ENCODE results near the gene CMIP.
A peak's percentile ranks its signal among the peaks of the same experiment; 100 is the strongest.
"Not testable (repeated sequence)": the region's sequence is repeated elsewhere in the genome, so short reads cannot be mapped to it uniquely, and the experiment has no call there.

Gene CMIP

DNA sequence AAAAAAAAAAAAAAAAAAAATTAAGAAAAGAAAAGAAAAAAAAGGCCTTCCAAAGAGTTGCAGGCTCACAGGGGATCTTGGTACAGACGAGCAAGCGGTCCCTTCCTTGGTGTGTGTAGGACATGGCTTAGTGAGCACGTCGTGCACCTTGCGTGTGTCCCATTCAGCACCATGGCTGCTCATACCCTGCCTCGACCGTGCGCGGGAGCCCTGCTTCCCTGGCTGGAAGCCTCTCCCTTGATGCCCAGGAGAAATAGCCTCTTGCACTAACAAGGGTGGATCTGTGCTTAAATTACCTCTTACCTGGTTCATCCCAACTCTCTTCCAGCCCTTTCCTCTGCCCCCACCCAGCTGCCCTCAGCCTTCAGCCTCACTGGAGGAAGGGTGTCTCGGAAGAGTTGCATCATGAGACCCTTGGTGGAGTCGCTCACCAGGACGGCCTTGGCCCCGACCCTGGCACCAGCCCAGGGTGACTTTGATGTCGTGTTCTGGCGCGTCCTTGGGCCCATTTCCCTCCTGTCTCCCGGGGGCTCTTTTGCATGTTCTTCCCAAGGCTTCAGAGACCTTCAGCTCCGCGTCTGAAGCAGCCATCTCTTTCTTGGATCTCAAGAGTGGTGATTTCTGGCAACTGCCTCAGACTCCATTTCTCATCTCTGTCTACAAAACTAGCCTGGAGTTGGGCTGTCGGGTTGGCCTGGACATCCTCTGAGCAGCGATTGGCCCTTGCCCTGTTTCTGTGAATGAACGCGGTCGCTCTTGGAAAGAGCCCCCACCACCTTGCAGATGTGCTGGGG, 127.2 kb downstream of the CMIP start:
- no peak for DNase-seq

DNA sequence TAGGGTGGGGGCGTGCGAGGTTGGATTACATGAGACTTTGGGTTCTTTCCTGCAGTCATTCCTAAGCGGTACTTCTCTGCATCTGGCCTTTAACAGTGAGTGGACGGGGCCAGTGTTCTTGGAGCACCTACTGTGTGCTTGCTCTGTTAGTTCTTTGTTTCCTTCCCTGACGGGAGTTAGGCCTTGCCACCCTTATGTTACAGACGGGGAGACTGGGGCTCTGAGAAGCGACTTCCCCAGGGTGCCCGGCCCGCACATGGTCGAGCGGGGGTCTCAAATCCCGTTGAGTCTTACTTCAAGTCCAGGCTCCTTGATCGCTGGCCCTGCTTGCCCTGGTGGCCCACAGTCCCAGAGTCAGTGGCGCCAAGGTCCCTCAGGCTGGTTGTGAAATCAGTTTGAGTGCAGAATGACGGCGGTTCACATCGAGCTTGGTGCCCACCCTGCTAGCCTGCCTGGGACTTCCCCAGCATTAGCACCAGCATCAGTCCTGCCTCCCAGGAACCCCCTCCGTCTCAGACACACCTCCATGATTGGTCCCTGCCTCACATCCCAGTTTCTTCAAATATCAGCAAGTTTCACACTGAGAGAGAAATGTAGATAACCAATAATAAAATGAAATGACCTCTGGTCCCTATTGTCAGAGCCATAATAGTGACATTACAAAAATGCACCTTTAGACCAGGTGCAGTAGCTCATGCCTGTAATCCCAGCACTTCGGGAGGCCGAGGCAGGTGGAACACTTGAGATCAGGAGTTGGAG, 128.0 kb downstream of the CMIP start:
- DNase-seq: no peak

DNA sequence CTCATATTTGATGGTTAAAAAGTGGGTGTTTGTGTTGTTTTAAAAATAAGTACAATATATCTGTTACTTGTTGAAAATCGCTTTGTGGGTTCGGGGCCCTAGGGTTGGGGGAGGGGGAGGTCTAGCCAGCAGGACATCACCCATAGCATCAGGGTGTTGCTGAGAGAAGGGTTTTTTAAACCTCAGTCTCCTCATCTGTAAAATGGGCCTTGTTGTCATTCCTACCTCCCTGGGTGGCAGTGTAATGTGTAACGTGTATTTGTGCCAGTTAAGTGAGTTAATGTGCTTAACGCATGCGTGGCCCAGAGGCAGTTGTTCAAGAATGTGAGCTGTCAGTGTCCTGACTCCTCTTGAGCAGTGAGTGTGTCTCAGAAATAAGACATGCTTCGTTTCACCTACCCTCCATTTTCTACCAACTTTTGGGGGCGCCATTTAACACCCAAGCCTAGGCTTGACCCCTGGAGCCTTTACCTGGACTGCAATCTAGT, 129.0 kb downstream of the CMIP start:
- DNase-seq: no peak

DNA sequence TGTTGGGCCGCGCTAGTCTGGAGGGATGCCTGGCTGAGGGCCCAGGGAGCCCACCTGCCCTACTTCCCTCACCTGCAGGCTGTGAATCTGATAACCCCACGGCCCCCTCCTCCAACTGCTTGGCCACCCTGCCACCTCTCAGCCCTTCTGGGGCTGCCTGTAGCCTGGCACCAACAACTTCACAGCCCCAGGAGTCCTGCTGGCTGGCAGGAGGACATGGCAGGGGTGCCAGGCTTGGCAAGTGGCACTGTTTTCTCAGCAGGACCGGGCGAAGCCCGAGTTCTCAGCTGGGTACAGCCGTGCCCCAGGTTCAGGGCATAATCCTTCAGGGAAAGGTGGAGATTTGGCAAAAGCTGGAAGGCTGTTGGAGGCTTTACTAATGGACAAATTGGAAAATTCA, 129.6 kb downstream of the CMIP start:
- DNase-seq: no peak

DNA sequence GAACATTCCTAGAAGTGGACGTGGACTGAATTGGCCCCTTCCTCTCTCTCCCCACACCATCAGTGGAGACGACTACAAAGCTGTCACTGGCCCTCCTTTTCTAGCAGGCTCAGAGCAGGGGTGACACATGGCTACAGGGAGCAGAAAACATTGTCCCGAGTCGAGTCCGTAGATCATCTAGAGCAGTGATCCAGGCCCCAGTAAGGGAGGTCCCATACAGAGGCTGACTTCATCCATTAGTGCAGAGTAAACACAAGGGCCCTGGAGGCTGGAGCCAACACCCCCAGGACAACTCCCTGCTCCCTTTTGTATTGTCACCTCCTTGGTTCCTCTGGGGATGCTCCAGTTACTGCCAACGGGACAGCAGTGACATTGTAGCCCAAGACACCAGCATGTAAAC, 130.7 kb downstream of the CMIP start:
- DNase-seq: no peak

DNA sequence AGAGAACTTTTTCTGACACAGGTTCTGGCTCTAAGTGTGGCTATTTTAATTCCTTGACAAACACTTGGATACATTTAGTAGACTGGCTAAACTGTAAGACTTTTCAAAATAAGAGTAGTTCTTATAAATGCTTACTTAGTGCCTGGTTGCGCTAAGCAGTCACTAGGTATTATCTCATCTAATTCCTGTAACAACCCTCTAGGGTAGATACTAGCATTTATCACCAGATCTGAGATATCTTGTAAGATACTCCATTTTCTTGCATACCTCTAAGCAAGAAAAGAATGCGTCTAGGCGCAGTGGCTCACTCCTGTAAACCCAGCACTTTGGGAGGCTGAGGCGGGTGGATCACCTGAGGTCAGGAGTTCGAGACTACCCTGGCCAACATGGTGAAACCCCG, 131.2 kb downstream of the CMIP start:
- DNase-seq: no peak

DNA sequence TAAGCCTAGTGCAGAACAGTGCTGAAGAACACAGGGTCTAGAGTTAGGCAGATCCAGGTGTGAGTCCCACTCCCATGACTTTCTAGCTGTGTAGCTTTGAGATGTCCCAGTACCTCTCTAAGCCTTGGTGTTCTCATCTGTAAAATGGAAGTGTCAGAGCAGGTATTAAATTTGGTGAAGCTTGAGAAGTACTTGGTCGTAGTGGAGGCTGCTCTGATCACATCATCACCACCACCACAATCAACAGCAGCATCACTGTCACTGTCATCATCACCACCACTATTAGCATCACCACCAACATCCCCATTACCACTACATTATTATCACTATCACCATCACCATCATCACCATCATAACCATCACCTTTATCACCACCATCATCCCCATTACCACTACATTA, 132.1 kb downstream of the CMIP start:
- no peak for DNase-seq

DNA sequence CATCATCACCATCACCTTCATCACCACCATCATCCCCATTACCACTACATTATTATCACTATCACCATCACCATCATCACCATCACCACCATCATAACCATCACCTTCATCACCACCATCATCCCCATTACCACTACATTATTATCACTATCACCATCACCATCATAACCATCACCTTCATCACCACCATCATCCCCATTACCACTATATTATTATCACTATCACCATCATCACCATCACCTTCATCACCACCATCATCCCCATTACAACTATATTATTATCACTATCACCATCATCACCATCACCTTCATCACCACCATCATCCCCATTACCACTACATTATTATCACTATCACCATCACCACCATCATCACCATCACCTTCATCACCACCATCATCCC, 132.7 kb downstream of the CMIP start:
- DNase-seq: not testable (repeated sequence)

DNA sequence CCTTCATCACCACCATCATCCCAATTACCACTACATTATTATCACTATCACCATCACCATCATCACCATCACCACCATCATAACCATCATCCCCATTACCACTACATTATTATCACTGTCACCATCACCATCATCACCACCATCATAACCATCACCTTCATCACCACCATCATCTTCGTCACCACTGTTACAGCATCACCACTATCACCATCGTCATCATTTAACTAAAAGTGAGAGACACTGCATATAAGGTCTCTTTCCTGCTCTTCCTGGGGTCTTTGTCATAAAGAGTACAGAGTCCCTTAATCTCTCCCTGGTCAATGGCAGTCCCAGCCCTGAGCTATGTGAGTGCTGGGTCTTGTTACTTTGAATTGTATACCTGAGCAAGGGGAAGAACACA, 133.5 kb downstream of the CMIP start:
- no peak for DNase-seq

DNA sequence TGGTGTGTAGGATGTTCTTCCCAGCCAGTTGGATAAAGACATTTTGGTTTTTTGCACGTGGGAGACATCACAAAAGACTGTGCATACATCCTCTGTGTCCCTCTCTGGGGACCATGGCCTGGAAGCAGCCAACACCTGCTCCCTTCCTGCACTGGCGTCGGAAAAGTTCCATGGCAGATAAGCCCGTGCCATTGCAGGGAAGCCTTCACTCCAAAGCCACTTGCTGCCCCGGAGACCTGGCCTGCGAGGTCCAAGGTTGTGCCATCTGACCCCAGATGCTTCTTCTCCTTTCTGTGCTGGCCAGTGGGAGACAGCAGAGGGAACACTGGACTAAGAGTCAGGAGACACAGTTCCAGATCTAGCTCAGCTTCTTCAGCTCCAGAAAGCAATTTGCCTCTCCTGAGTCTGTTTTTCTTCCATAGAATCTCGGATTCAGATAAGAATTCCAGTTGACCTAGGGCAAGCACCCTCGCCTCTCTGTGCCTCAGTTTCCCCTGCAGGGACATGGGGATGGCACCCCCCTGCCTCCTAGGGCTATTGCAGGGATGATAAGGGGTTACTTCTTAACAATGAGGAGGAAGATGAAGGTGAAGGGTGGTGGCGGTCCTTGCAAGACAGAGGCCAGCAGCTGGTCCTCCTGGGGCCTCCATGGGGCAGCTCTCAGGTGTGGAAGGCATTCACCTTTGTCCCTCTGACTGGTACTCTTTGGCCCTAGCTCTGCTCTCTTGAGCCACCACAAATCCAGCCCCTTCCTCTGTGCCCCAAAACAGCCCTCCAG, 134.2 kb downstream of the CMIP start:
- no peak for DNase-seq

DNA sequence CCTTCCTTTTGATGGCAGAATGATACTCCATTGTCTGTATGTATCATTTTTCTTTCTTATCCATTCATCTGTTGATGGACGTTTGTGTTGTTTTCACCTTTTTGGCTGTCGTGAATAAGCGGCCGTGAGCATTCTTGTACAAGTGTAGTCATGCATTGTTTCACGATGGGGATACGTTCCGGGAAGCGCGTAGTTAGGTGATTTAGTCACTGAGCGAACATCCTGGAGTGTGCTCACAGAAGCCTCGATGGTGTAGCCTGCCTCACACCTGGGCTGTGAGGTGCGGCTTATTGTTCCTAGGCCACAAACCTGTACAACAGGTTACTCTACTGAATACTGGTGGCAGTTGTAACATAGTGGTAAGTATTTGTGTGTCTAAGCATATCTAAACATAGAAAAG, 136.5 kb downstream of the CMIP start:
- no peak for DNase-seq

DNA sequence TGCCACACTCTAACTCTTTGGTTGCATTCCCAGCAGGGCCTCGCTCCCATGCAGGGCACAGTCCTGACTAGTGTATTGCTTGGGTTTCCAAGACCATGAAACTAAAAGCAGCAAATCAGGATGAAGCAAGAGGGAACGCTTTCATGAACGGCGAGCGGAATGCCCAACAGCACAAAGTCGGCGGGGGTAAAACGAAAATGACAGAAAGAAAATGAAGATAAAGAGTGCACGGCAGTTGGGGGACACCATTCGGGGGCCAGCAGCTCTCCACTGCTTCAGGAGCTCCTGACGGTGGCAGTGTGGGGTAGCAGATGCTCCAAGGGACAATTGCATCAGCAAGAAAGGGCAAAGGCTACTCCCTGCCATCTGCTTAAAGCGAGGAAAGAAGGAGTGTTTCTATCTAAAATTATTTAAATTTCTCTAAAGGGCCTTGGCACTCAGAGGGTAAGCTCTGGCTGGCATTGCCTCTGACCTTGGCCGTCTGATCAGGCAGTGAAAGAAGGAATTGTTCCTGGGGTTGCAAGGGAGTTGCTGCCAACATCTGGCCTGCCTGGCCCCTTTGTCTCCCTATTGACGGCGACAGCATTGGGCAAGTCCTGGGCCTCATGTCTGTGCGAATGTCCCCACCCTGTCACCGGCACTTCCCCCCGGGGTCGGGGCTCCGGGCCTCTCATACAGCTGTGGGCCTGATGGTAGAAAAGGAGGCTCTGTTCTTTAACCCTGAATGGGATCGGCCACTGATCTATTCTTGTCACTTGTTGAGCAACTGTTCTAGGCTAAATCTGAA, 138.2 kb downstream of the CMIP start:
- no peak for DNase-seq

DNA sequence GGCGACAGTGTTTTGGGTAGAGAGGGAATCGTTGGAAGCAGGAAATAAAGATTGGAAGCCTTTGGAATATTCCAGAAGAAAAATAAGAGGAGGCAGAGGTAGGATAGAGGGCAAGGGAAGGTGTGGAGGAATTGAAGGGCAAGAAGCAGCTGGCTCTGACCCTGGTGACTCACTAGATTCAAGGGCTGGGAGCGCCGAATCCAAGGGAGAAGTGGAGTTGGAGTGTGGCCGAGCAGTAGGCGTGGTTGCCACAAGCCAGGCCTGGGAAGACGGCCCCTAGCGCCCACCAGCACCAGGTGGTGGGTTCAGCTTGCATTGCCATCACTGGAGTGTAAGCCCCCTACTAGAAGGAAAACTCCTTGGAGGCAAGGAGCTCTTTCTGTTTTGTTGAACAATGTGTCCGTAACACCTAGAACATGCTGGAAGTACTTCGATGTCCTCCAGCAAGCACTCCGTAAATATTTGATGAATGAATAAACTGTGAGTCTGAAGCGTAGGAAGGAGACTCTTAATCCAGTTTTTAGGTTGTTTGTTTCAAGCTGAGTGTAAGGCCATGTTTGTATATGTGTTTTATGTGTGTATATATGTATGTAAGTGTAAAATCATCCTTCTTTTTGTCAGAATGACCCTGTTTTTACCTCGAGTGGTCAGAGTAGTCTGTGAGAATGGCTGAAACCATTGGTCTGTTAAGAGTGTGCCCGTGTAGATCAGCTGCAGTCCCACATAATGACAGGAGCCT, 139.5 kb downstream of the CMIP start:
- DNase-seq: no peak

DNA sequence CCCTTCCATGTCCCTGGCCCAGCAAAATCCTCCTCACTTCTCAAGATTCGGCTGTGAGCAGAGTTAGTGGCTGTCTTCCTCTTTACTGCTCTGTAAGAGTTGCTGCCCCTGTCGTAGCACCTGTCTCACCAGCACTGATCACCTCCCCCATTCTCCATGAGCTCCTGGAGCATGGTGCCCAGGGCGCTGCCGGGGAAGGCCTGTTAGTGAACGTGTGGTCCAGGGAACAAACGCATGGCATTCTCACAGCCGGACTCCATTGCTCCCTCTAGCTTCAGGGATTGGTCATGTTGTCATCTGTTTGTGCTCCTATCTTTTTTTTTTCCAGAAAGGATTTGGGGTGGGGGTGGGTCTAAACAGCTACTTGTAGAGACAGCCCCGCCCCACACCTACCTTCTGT, 141.2 kb downstream of the CMIP start:
- peak; percentile 2 for DNase-seq

DNA sequence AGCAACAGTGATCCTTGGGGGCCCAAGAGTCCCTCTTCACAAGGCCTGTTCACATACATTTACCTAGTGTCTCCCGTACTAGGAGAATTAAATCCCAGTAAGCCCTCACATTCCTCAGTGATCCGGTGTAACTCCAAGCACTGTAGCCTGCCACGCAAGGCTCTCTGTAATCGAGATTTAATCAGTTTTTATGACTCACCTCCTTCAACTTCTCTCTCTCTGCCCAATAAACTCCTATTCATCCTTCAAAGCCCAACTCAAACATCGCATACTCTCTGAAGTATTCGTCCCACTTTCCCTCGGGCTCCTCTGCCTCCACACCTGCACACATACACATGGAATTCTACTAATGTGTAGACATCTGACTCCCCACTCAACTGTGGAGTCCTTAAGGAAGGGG, 141.8 kb downstream of the CMIP start:
- DNase-seq: no peak

DNA sequence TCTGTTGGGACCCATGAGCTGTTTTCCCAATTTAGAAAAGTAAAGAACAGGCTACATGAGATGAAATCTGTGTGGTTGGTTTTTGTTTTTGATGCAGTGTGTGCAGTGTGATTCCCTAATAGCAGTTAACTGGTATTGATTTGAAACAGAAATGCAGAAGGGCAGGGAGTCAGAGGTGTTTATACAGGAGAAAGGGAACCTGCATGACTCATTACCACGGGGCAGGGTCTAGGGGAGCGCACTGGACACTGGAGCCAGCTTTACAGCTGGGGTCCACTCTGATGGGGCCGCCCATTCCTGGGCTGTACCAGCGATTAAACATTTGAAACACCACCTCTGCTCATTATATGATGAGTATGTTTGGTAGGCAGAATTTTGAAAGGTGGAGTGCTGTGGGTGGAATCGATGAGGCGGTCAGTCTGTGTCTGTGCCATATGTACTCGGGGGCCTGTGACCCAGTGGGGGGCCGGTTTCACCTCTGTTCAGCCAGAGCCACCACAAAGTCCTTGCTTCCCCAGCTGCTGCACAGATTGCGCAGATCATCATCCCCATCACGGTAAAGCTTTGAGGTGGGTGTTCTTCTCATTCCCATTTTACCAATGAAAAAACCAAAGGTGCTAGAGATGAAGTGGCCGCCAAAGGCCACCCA, 142.5 kb downstream of the CMIP start:
- DNase-seq: no peak

DNA sequence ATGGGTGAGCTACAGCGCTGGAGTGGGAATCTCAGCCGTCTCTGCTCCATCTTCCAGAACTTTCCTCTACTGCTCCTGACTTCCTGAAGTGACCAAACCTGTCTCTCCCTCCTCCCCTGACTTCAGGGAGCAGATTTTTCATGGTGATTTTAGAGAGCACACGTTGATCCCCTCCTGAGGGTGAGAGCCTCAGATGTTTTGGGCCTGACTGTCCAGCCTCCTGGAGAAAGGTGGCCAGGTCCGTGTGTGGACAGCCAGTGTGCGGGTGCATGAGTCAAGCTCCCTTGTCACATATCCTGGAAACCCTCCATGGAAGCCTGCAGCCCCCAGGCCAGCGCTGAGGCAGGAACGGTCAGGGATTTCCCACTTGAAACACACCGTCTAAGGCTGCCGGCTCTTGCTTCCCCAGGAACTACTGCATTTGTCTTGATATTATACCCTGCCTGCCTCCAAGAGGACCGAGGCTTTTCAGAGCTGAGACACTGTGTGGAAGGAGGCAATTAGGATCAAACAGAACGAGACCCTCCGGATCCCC, 143.1 kb downstream of the CMIP start:
- DNase-seq: no peak

DNA sequence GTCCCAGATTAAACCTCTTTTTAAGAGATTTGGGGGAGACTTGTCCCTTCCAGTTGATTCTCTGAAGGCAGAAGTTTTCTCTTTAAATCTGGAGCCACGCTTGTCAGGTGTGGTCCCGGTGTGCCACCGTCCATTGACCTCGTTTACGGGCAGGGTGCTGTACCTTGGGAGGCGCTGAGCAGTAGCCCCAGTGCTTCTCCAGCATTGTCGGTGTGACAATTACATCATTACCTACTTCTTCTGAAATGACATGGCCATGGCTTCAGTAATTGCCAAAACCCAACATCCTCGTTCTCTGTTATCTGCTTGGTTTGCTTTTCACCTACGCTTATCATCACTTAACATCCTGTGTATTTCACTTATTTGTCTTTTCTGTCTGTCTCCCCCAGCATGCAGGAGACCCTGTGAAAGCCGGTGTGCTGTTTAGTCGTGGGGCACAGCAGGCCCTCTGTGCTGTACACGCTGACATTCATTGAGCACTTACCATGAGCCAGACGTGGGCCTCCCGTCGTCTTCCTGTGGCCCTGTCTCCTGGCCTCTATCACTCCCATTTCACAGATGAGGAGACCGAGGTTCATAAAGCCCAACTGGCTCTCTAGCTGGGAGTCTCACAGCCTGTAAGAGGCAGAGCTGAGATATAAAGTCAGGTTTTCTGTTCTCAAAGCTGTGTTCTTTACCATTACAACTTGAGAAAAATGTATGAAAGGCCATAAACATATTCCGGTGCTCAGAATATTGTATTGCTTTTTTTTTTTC, 143.9 kb downstream of the CMIP start:
- no peak for DNase-seq

DNA sequence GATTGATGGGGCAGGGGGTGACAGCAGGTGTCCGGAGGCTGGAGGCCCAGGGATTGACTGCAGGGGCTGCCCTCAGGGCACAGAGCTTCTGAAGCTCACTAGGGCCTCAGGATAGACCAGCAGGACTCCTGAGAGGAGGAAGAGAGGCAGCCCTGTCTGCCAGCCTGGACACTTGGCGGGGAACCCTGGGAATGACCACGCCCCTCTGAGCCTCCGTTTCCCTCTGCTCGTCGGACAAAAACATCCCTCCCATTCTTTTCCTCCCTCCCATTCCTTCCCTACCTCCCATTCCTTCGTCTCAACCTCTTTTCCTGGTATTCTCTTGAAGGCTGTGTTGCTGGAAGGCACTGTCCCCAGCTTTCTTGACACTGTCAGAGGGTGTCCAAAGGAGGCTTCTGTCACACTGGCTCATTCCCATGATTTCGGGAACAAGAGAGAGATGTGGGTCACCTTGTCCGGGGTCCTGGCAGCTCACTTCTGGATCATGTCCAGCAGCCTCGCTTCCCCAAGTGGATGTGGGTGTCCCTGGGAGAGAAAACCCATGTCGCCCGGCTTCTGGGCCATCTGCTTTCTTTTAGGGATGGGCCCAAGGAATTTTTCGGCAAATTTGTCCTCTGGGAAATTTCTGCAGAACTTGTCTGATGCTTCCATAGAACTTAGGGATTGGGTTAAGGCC, 145.5 kb downstream of the CMIP start:
- DNase-seq: no peak
